GM18511 (cell line): ENCODE data around the gene TMEM213.

Source experiments
- ATAC-seq: cut with Tn5 transposase; IDR thresholded peaks from one replicate; pipeline ENCODE4 v1.9.1; 2021; ENCODE audit warnings: mild to moderate bottlenecking, moderate library complexity; ENCODE audit not compliant: unreplicated experiment

TMEM213 gene

GRCh38 chr7:138837627-138838026 is 39.8 kb downstream of the TMEM213 start:
- no peak for ATAC-seq

GRCh38 chr7:138838166-138838565 is 40.4 kb downstream of the TMEM213 start:
- ATAC-seq: no peak

GRCh38 chr7:138842111-138842510 is 44.3 kb downstream of the TMEM213 start:
- no peak for ATAC-seq

GRCh38 chr7:138843632-138844580 is 46.1 kb downstream of the TMEM213 start:
- ATAC-seq: no peak

GRCh38 chr7:138845711-138846110 is 47.9 kb downstream of the TMEM213 start:
- no peak for ATAC-seq

GRCh38 chr7:138848056-138848980 is 50.5 kb downstream of the TMEM213 start:
- ATAC-seq: no peak

- ATAC-seq: no peak
Observed at GRCh38 chr7:138849701-138850100, 51.9 kb downstream of the TMEM213 start.

GRCh38 chr7:138852469-138852868 is 54.7 kb downstream of the TMEM213 start:
- ATAC-seq: no peak

- ATAC-seq: no peak
Observed at GRCh38 chr7:138853448-138853847, 55.7 kb downstream of the TMEM213 start.

- no peak for ATAC-seq
Observed at GRCh38 chr7:138854115-138854645, 56.4 kb downstream of the TMEM213 start.

GRCh38 chr7:138857728-138858127 is 59.9 kb downstream of the TMEM213 start:
- ATAC-seq: no peak

- no peak for ATAC-seq
Observed at GRCh38 chr7:138861051-138861450, 63.3 kb downstream of the TMEM213 start.

- no peak for ATAC-seq
Observed at GRCh38 chr7:138863931-138864330, 66.1 kb downstream of the TMEM213 start.

GRCh38 chr7:138864667-138865066 is 66.9 kb downstream of the TMEM213 start:
- no peak for ATAC-seq

- ATAC-seq: peak; percentile 59
Observed at GRCh38 chr7:138865843-138866242, 68.0 kb downstream of the TMEM213 start.

- ATAC-seq: no peak
Observed at GRCh38 chr7:138866353-138866752, 68.6 kb downstream of the TMEM213 start.

- ATAC-seq: no peak
Observed at GRCh38 chr7:138867744-138868143, 70.0 kb downstream of the TMEM213 start.

GRCh38 chr7:138868711-138869110 is 70.9 kb downstream of the TMEM213 start:
- no peak for ATAC-seq

GRCh38 chr7:138869353-138869752 is 71.6 kb downstream of the TMEM213 start:
- no peak for ATAC-seq

GRCh38 chr7:138871065-138871813 is 73.4 kb downstream of the TMEM213 start:
- ATAC-seq: no peak

GRCh38 chr7:138871814-138872090 is 74.0 kb downstream of the TMEM213 start:
- no peak for ATAC-seq
